RCC 7860 (cell line): ENCODE results near the gene PI4KA.

Experiments
- DNase-seq: peaks from one replicate; pipeline ENCODE4 v3.0.0-alpha.2; 2015; ENCODE audit warnings: low spot score
- FAIRE-seq: peaks from 2 replicates; lab custom pipeline; 2012; peaks lifted over from hg19 to GRCh38; lab: Jason Lieb, UNC

Gene PI4KA

GRCh38 chr22:20794650-20795413 is 63.8 kb downstream of the PI4KA start:
- no peak for FAIRE-seq
- DNase-seq: no peak

GRCh38 chr22:20793748-20794649 is 64.6 kb downstream of the PI4KA start:
- FAIRE-seq: no peak
- no peak for DNase-seq

GRCh38 chr22:20792966-20793728 is 65.5 kb downstream of the PI4KA start:
- FAIRE-seq: no peak
- DNase-seq: no peak

- no peak for FAIRE-seq
- no peak for DNase-seq
Measured at GRCh38 chr22:20792221-20792965, 66.2 kb downstream of the PI4KA start.

GRCh38 chr22:20788627-20789344 is 69.8 kb downstream of the PI4KA start:
- DNase-seq (no peak), FAIRE-seq (no peak)

- no peak for FAIRE-seq
- no peak for DNase-seq
Measured at GRCh38 chr22:20787746-20788626, 70.6 kb downstream of the PI4KA start.

- no peak for DNase-seq
- FAIRE-seq: no peak
Measured at GRCh38 chr22:20787223-20787622, 71.4 kb downstream of the PI4KA start.

GRCh38 chr22:20786536-20786979 is 72.1 kb downstream of the PI4KA start:
- FAIRE-seq: no peak

GRCh38 chr22:20786048-20786447 is 72.6 kb downstream of the PI4KA start:
- DNase-seq (no peak), FAIRE-seq (no peak)

More at GRCh38 chr22:20786536-20786979, 72.1 kb downstream of the PI4KA start:
- no peak for DNase-seq

GRCh38 chr22:20785415-20785814 is 73.2 kb downstream of the PI4KA start:
- DNase-seq (no peak), FAIRE-seq (no peak)

GRCh38 chr22:20783844-20784723 is 74.5 kb downstream of the PI4KA start:
- no peak for FAIRE-seq

GRCh38 chr22:20783300-20783673 is 75.3 kb downstream of the PI4KA start:
- no peak for DNase-seq
- no peak for FAIRE-seq

More at GRCh38 chr22:20783844-20784723, 74.5 kb downstream of the PI4KA start:
- peak; percentile 19 for DNase-seq

GRCh38 chr22:20782596-20783299 is 75.9 kb downstream of the PI4KA start:
- FAIRE-seq (no peak), DNase-seq (no peak)

GRCh38 chr22:20782083-20782482 is 76.5 kb downstream of the PI4KA start:
- FAIRE-seq (no peak), DNase-seq (no peak)

- DNase-seq (no peak), FAIRE-seq (no peak)
Measured at GRCh38 chr22:20781272-20781990, 77.2 kb downstream of the PI4KA start.

GRCh38 chr22:20779818-20780158 is 78.8 kb downstream of the PI4KA start:
- FAIRE-seq (no peak), DNase-seq (no peak)
